Tibial nerve (tissue), 3 donors: Measurements from ENCODE around the gene CRBN.

ENCODE experiments used
- POLR2A ChIP-seq, 2 donors: fragments of 450-650 bp; IDR thresholded peaks; one replicate each; pipeline ENCODE4 v1.6.1; 2017; ENCODE audit warnings: antibody characterized with exemption in 2 of 2, mild to moderate bottlenecking in 2 of 2, moderate library complexity in 2 of 2
- TF ChIP-seq, protein P1 (sequence below), 5 experiments: fragments of 200-600 bp in 3 of 5; fragments of 450-650 bp in 2 of 5; sonication (generic) in 3 of 5; IDR thresholded peaks; one replicate each; pipeline ENCODE4 v1.5.1; 2016 to 2019; ENCODE audit warnings: antibody characterized with exemption in 5 of 5, mild to moderate bottlenecking in 3 of 5, moderate library complexity in 2 of 5

DNA sequence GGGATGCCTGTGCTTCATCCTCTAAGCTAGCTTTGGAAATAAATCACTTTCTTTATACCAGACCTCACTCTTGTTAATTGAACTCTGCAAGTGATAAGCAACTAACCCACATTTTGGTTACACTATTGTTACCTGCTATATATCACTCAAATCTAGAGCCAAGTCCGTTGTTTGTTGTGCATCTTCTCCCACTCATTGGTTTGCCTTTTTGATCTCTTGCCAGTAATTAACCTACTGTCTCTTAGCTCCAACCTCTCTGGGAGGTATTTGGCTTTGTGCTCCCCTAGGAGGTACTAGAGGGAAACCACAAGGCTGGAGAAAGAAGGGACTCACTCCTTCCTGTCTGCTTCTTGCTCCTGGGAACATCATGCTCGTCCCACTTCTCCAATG lies 12.8 kb upstream of the CRBN start:
- TF ChIP-seq, protein P1, sequence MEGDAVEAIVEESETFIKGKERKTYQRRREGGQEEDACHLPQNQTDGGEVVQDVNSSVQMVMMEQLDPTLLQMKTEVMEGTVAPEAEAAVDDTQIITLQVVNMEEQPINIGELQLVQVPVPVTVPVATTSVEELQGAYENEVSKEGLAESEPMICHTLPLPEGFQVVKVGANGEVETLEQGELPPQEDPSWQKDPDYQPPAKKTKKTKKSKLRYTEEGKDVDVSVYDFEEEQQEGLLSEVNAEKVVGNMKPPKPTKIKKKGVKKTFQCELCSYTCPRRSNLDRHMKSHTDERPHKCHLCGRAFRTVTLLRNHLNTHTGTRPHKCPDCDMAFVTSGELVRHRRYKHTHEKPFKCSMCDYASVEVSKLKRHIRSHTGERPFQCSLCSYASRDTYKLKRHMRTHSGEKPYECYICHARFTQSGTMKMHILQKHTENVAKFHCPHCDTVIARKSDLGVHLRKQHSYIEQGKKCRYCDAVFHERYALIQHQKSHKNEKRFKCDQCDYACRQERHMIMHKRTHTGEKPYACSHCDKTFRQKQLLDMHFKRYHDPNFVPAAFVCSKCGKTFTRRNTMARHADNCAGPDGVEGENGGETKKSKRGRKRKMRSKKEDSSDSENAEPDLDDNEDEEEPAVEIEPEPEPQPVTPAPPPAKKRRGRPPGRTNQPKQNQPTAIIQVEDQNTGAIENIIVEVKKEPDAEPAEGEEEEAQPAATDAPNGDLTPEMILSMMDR (IDR thresholded peaks at IDR 0.05): no peak
- TF ChIP-seq POLR2A (IDR thresholded peaks at IDR 0.05): no peak
